PC-9 (cell line): ENCODE measurements around the gene MAGT1. TPM values are rescaled to one million over a fixed set of nuclear protein-coding genes. Genes with fewer than 3 reads are reported as not detected.

Source experiments
- BruUV-seq: library from RNA; stranded (reverse); fragments of 400-500 nt; replicated peaks from 2 replicates; lab custom pipeline; 2021; lab: Mats Ljungman, UMichigan
- CTCF ChIA-PET: fragments of 300-600 bp; sonication (Branson Sonifier 250); formaldehyde crosslinking; loops from one replicate; lab custom pipeline; 2022; ENCODE audit warnings: antibody characterized with exemption; lab: Charles Lee
- POLR2A ChIA-PET: fragments of 300-600 bp; sonication (Branson Sonifier 250); formaldehyde crosslinking; loops from one replicate; lab custom pipeline; 2022; ENCODE audit warnings: antibody characterized with exemption; ENCODE audit not compliant: unreplicated experiment; lab: Charles Lee
- DNase-seq, 2 experiments: peaks; one replicate each; pipeline versions ENCODE4 v3.0.0 to v3.0.0-alpha.2; 2015 to 2022; ENCODE audit warnings: mixed read lengths in 1 of 2
- H2AFZ ChIP-seq: fragments of 200-600 bp; sonication (generic); 2 replicates; pipeline ENCODE4 v1.8.1; 2017; ENCODE audit warnings: antibody characterized with exemption
- H3F3A ChIP-seq: fragments of 200-600 bp; sonication (generic); 2 replicates; pipeline ENCODE4 v1.8.1; 2017; ENCODE audit warnings: antibody characterized with exemption, mild to moderate bottlenecking, low read depth; ENCODE audit not compliant: insufficient read depth
- H3K27ac ChIP-seq: fragments of 200-600 bp; sonication (generic); 2 replicates; pipeline ENCODE4 v1.6.1; 2016; ENCODE audit warnings: mixed run types
- H3K27me3 ChIP-seq: fragments of 200-600 bp; sonication (generic); 2 replicates; pipeline ENCODE4 v1.6.1; 2016; ENCODE audit warnings: low read depth, mixed run types; ENCODE audit not compliant: insufficient read depth
- H3K36me3 ChIP-seq: fragments of 200-600 bp; sonication (generic); 2 replicates; pipeline ENCODE4 v1.6.1; 2016; ENCODE audit warnings: low read depth, mixed run types
- H3K4me1 ChIP-seq: fragments of 200-600 bp; sonication (generic); replicated peaks from 2 replicates; pipeline ENCODE4 v1.6.1; 2016; ENCODE audit warnings: mixed run types; ENCODE audit not compliant: insufficient read depth
- H3K4me2 ChIP-seq: fragments of 200-600 bp; sonication (generic); 2 replicates; pipeline ENCODE4 v1.6.1; 2017; ENCODE audit warnings: mixed run types
- H3K4me3 ChIP-seq: fragments of 200-600 bp; sonication (generic); 2 replicates; pipeline ENCODE4 v1.6.1; 2016; ENCODE audit warnings: mixed run types
- H3K79me2 ChIP-seq: fragments of 200-600 bp; sonication (generic); 2 replicates; pipeline ENCODE4 v1.6.1; 2017; ENCODE audit warnings: low read depth, mixed run types
- H3K9me2 ChIP-seq: fragments of 200-600 bp; sonication (generic); 2 replicates; pipeline ENCODE4 v1.8.1; 2017; ENCODE audit warnings: mild to moderate bottlenecking; ENCODE audit not compliant: insufficient read depth
- H3K9me3 ChIP-seq: fragments of 200-600 bp; sonication (generic); 2 replicates; pipeline ENCODE4 v1.8.1; 2016; ENCODE audit warnings: low read depth; ENCODE audit not compliant: insufficient read depth
- H4K20me1 ChIP-seq: fragments of 200-600 bp; sonication (generic); 2 replicates; pipeline ENCODE4 v1.8.1; 2017; ENCODE audit not compliant: insufficient read depth
- EZH2 ChIP-seq: fragments of 200-600 bp; sonication (generic); IDR thresholded peaks from 2 replicates; pipeline ENCODE4 v1.8.0; 2017; ENCODE audit warnings: antibody characterized with exemption, low read depth
- intact Hi-C: fragments of 100-400 bp; cut with micrococcal nuclease; formaldehyde crosslinking; loops from one replicate; pipeline ENCODE4 v1.10.0; 2022; ENCODE audit not compliant: unreplicated experiment
- total RNA-seq: library from RNA; stranded (reverse); gene quantifications from 2 replicates; pipeline ENCODE4 v1.2.3, GENCODE V29; 2021
- TF ChIP-seq, protein P1 (sequence below): fragments of 200-600 bp; sonication (generic); conservative IDR thresholded peaks from 2 replicates; pipeline ENCODE4 v1.6.1; 2017; ENCODE audit warnings: mixed run types, antibody characterized with exemption, mild to moderate bottlenecking, moderate library complexity

MAGT1 gene
- total RNA-seq, 1 experiment from 2014 or later: 68.2 TPM

DNA sequence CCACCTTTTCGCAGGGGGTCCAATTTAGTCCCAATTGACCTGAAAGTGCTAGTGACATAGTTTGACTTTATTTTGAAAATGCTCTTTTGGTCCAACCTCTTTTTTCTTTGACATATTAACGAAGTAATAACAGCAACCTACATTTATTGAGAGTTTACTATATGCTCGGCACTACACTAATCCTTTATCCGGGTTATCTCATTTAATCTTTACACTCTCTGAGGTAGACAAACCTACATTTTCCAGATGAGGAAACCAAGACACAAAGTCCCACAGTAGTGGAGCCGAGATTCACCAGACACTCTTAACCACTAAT lies 108.9 kb downstream of the MAGT1 start:
- Histone ChIP-seq H3K4me1 (peaks cover 14% of the 10 kb centered on the region), H3K4me3 (peak overlapping the region; percentile 75), H3K27me3 (no peaks in the 10 kb centered on the region), H4K20me1 (peaks cover 32% of the 10 kb centered on the region), H3K9me3 (no peaks in the 10 kb centered on the region), H2AFZ (peak overlapping the region; percentile 90), H3K27ac (peak overlapping the region; percentile 91), H3K79me2 (peaks cover 50% of the 10 kb centered on the region), H3K9me2 (no peaks in the 10 kb centered on the region), H3K4me2 (peak overlapping the region; percentile 87), H3F3A (no peaks in the 10 kb centered on the region), H3K36me3 (no peaks in the 10 kb centered on the region)
- intact Hi-C loops: no loop called here
- DNase-seq: no peak
- POLR2A ChIA-PET: no interaction called here
- TF ChIP-seq EZH2: no peak
- TF ChIP-seq, protein P1, sequence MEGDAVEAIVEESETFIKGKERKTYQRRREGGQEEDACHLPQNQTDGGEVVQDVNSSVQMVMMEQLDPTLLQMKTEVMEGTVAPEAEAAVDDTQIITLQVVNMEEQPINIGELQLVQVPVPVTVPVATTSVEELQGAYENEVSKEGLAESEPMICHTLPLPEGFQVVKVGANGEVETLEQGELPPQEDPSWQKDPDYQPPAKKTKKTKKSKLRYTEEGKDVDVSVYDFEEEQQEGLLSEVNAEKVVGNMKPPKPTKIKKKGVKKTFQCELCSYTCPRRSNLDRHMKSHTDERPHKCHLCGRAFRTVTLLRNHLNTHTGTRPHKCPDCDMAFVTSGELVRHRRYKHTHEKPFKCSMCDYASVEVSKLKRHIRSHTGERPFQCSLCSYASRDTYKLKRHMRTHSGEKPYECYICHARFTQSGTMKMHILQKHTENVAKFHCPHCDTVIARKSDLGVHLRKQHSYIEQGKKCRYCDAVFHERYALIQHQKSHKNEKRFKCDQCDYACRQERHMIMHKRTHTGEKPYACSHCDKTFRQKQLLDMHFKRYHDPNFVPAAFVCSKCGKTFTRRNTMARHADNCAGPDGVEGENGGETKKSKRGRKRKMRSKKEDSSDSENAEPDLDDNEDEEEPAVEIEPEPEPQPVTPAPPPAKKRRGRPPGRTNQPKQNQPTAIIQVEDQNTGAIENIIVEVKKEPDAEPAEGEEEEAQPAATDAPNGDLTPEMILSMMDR: no peak
- BruUV-seq: no TSS peak
- CTCF ChIA-PET: no interaction called here

DNA sequence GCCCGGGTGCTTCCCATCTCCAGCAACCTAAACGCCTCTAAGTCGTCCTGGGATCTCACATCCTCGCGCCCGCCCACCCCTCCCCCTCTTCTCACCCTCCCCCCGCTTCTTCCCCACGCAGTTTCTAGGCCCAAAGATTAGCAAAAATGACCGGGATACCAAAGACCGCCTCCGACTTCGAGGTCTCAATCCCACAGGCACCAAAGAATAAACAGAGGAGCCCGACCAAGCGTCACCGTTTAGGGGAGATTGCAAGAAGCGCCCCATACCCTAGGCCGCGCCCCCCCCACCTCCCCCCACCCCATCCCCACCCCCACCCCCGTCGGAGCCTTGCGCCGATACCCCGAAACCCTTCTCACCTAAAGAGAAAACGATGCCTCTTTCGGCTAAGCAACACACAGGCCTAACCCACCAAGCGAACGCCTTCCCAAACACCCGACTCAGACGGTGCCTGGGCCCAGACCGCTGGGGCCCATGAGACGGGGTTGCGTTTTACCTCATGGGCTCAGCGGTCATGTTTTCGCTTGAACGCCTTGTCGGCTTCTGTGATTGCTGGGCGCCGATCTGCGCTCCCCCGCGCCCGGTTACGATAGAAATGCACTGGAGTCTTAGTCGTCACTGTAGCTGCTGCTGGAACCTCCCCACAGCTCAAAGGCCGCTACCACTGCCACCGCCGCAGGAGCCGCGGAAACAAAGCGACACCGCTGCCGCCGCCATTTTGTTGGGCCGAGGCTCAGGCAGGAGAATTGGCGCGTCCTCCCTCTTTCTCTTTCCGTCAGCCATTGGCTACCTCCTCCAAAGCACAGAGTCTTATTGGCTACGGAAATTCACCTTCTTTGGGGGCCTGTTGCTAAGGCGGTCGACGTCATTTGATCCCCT lies 109.5 kb downstream of the MAGT1 start, which contains the start of gene ATRX:
Gene ATRX (minus strand): TSS at position 731 of the 879 bp plus-strand sequence. CDS start 215 bp downstream, at position 516.
- H3K27ac ChIP-seq: peak within 1 kb of the TSS; percentile 91
- no peaks in the 10 kb centered on the region for H3K27me3 ChIP-seq
- ChIA-PET CTCF (no interaction called here), POLR2A (no interaction called here)
- BruUV-seq: no TSS peak
- H2AFZ ChIP-seq: peak within 1 kb of the TSS; percentile 90
- intact Hi-C loops: no loop called here
- H3K4me1 ChIP-seq: peaks cover 14% of the 10 kb centered on the region
- H3K4me2 ChIP-seq: peak within 1 kb of the TSS; percentile 87
- H3F3A ChIP-seq: no peaks in the 10 kb centered on the region
- H4K20me1 ChIP-seq: peaks cover 37% of the 10 kb centered on the region
- no peaks in the 10 kb centered on the region for H3K36me3 ChIP-seq
- peak; percentile 63 to 69 for DNase-seq
- H3K4me3 ChIP-seq: peak within 1 kb of the TSS; percentile 75
- H3K79me2 ChIP-seq: peaks cover 56% of the 10 kb centered on the region
- TF ChIP-seq, protein P1: no peak
- no peak for TF ChIP-seq EZH2
- no peaks in the 10 kb centered on the region for H3K9me2 ChIP-seq
- H3K9me3 ChIP-seq: no peaks in the 10 kb centered on the region

DNA sequence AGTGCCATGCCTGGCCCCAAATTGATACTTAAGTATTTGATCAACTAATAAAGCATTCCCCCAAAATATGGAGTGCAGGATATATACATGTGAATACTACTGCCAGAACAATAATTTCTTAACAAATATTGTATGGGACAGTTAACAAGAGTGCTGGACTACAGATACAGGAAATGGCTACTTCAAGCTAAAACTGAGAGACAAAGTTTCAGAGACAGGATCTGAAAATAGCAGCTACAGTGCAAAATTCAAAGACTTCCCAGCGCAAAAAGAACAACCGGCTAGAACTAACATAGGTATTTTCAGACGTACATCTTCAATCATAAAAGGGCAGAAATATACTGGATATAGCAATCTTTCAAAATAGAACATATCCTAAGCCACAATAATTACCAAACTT lies 115.5 kb downstream of the MAGT1 start:
- DNase-seq: no peak
- POLR2A ChIA-PET: no interaction called here
- intact Hi-C loops: no loop called here
- BruUV-seq: no TSS peak
- TF ChIP-seq EZH2: no peak
- TF ChIP-seq, protein P1: no peak
- H3K9me2 ChIP-seq: no peaks in the 10 kb centered on the region
- no peak overlapping the region for H3K4me3 ChIP-seq
- H3K9me3 ChIP-seq: no peaks in the 10 kb centered on the region
- peaks cover 72% of the 10 kb centered on the region for H4K20me1 ChIP-seq
- no peak overlapping the region for H2AFZ ChIP-seq
- CTCF ChIA-PET: no interaction called here
- H3K36me3 ChIP-seq: no peaks in the 10 kb centered on the region
- no peaks in the 10 kb centered on the region for H3F3A ChIP-seq
- no peak overlapping the region for H3K27ac ChIP-seq
- no peaks in the 10 kb centered on the region for H3K27me3 ChIP-seq
- no peak overlapping the region for H3K4me2 ChIP-seq
- H3K4me1 ChIP-seq: peaks cover 12% of the 10 kb centered on the region
- H3K79me2 ChIP-seq: peaks cover 97% of the 10 kb centered on the region
